Measurements from ENCODE around the gene KCTD2. TPM values are rescaled to one million over a fixed set of nuclear protein-coding genes. Genes with fewer than 3 reads are reported as not detected.

Gene KCTD2
- total and polyA plus RNA-seq, 9 donors: 25.0 to 66.8 (median 50.2) TPM

DNA sequence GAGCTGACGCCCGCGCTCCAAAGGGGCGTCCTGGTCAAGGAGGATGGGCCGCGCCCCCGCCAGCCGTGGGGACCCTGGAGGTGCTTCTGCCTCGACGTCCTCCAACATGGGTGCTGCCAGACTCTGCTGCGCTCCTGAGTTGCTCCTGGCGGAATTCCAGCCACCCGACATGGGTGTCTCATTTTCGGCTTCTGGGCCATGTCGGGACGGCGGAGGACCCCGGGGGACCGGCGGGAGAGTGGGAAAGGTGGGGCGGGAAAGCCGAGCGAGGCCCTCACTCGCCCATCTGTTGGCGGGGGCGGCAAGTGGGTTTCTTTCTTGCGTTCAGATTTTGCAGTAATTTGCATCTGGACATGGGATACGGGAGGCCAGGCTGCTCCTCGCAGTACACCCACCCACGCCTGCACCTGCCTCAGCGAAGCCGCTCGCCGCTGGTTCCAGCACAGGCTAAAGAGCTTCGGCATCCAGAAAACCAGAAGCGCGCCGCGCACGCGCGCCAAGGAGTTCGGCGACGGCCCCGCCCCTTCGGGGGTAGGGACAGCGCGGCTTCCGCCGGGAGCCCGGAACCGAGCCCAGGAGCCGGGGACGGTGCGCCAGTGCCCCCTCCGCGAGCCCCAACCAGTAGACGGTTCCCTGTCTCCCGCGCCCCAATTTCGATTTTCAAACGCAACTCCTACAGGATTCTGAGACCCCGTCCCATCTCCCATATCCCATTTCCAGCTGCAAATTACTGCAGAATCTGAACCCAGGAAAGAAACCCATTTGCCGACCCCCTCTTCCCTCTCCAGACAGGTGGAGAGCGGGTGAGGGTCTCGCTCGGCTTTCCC, 62.6 kb downstream of the KCTD2 start, which contains the start of gene ARMC7:
Gene ARMC7 (plus strand): TSS at position 563 of the 827 bp plus-strand sequence. CDS start 320 bp downstream, outside the sequence.
- intact Hi-C loops (cut with DNase I): loop anchor here in 2 of 4 donors (10.0 kb wide), 2 partner anchors 65 to 95 kb away; partner anchors contain the start of gene NUP85 (in 1 of the 2)
- H3K9me3 ChIP-seq: no peaks in the 10 kb centered on the region
- DNase-seq: peak; percentile 84 to 94 (median 89)
- no peaks in the 10 kb centered on the region for H3K27me3 ChIP-seq
- peak within 1 kb of the TSS; percentile 72 for H3K4me3 ChIP-seq
- peak within 1 kb of the TSS in 1 of 2 donors; percentile 22 for H3K27ac ChIP-seq
- TF ChIP-seq, protein P1, sequence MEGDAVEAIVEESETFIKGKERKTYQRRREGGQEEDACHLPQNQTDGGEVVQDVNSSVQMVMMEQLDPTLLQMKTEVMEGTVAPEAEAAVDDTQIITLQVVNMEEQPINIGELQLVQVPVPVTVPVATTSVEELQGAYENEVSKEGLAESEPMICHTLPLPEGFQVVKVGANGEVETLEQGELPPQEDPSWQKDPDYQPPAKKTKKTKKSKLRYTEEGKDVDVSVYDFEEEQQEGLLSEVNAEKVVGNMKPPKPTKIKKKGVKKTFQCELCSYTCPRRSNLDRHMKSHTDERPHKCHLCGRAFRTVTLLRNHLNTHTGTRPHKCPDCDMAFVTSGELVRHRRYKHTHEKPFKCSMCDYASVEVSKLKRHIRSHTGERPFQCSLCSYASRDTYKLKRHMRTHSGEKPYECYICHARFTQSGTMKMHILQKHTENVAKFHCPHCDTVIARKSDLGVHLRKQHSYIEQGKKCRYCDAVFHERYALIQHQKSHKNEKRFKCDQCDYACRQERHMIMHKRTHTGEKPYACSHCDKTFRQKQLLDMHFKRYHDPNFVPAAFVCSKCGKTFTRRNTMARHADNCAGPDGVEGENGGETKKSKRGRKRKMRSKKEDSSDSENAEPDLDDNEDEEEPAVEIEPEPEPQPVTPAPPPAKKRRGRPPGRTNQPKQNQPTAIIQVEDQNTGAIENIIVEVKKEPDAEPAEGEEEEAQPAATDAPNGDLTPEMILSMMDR (IDR thresholded peaks at IDR 0.05): no peak
- TF ChIP-seq POLR2A (IDR thresholded peaks at IDR 0.05): peak; percentile 32
- H3K36me3 ChIP-seq: no peaks in the 10 kb centered on the region
- peaks cover 1% of the 10 kb centered on the region for H3K4me1 ChIP-seq (ENCODE audit: insufficient read depth)
- 0% methylated on average over 68 of the region's 68 CpGs for WGBS, 3 donors

DNA sequence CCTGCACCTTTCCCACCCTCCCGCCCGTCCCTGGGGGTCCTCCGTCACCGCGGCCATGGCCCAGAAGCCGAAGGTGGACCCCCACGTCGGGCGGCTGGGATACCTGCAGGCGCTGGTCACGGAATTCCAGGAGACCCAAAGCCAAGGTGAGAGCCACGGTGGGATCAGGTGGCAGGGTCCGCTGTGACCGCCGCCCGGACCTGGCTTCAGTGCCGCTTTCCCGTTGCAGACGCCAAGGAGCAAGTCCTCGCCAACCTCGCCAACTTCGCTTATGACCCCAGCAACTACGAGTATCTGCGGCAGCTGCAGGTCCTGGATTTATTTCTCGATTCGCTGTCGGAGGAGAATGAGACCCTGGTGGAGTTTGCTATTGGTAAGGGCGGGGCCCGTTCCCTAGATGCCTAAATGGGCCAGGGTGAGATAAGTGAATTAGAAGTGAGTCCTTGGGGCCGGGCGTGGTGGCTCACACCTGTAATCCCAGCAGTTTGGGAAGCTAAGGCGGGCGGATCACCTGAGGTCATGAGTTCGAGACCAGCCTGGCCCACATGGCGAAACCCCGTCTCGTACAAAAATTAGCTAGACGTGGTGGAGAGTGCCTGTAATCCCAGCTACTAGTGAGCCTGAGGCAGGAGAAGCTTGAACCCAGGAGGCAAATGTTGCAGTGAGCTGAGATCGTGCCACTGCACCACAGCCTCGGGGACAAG, 63.4 kb downstream of the KCTD2 start:
- Histone ChIP-seq H3K4me3 (peak overlapping the region; percentile 72), H3K27ac (peak overlapping the region in 1 of 2 donors; percentile 22), H3K27me3 (no peaks in the 10 kb centered on the region), H3K9me3 (no peaks in the 10 kb centered on the region), H3K4me1 (ENCODE audit: insufficient read depth) (peaks cover 2% of the 10 kb centered on the region), H3K36me3 (no peaks in the 10 kb centered on the region)
- TF ChIP-seq EP300 (IDR thresholded peaks at IDR 0.05): no peak
- TF ChIP-seq, protein P1 (IDR thresholded peaks at IDR 0.05): no peak
- no peak for TF ChIP-seq POLR2A (IDR thresholded peaks at IDR 0.05)
- DNase-seq: no peak
- WGBS, 3 donors: 20 to 26% (median 25%) methylated on average over 33 to 40 of the region's 40 CpGs
- intact Hi-C loops (cut with DNase I): loop anchor here in 2 of 4 donors (10.0 kb wide), 2 partner anchors 64 to 94 kb away; partner anchors contain the start of gene NUP85 (in 1 of the 2)

DNA sequence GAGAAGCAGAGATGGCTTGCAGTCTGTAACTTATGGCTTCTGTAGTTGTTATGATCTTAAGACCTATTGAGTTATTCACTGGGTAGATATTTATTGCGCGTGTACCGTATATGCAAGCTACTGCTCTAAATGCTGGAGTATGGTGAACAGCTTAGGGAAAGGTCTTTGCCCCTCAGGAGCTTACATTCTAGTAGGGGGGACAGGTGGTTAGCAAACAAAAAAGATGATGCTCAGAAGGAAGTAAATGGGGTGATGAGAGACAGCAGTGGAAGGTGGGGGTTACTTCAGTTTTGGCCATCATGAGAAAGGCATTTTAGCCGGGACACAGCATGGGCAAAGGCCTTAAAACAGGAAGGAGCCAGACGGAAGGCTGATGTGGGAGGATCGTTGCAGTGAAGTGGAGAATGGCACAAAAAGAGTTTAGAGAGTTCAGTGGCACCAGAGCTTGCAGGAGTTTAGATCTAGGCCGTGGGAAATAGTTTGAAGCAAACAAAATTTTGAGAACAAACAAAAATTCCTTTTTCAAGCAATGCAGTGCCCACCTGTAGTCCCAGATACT, 64.8 kb downstream of the KCTD2 start:
- TF ChIP-seq EP300 (IDR thresholded peaks at IDR 0.05) (no peak), POLR2A (IDR thresholded peaks at IDR 0.05) (no peak)
- TF ChIP-seq, protein P1 (IDR thresholded peaks at IDR 0.05): no peak
- intact Hi-C loops (cut with DNase I): loop anchor here in 2 of 4 donors (10.0 kb wide), 2 partner anchors 63 to 93 kb away; partner anchors contain the start of gene NUP85 (in 1 of the 2)
- H3K27ac ChIP-seq: no peak overlapping the region
- H3K4me1 ChIP-seq (ENCODE audit: insufficient read depth): peaks cover 5% of the 10 kb centered on the region
- H3K36me3 ChIP-seq: no peaks in the 10 kb centered on the region
- H3K27me3 ChIP-seq: no peaks in the 10 kb centered on the region
- H3K9me3 ChIP-seq: no peaks in the 10 kb centered on the region
- no peak overlapping the region for H3K4me3 ChIP-seq
- 79 to 82% (median 80%) methylated on average over 7 of the region's 7 CpGs for WGBS, 3 donors
- DNase-seq: no peak
